ENCODE measurements around the gene RABGAP1L. TPM values are rescaled to one million over a fixed set of nuclear protein-coding genes. Genes with fewer than 3 reads are reported as not detected.

Gene RABGAP1L
- total RNA-seq, 4 donors from 2014 or later, result 39.9 to 77.4 (median 48.7) TPM

- TF ChIP-seq CTCF (IDR thresholded peaks at IDR 0.05; ENCODE audit: low read depth), result no peak
Observed at GRCh38 chr1:174734270-174734669, 575.0 kb downstream of the RABGAP1L start.

- TF ChIP-seq CTCF (IDR thresholded peaks at IDR 0.05; ENCODE audit: low read depth), result no peak
Observed at GRCh38 chr1:174736831-174737230, 577.5 kb downstream of the RABGAP1L start.

DNA sequence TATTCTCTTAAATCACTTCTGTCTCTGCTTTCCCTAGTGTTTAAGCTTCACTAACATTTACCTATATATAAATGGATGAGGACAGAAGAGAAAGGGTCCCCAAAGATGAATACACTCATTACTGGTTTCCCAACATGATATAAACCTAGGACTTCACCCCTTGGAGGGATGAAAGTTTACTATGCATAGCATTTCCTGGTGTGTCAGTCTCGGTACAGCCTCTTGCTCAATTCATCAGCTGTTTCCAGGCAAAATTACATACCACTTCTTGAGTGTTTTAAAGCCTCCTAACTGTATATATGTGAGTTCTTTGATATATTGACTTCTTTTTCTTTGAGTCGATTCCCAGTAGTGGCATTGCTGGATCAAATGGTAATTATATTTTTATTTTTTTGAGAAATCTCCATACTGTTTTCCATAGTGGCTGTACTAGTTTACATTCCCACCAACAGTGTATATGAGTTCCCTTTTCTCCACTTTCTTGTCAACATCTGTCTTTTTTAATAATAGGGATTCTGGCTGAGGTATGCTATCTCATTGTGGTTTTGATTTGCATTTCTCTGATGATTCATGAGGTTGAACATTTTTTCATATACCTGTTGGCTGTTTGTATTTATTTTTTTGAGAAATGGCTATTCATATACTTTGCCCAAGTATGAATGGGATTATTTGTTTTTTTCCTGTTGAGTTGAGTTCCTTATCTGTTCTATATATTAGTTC is 581.1 kb downstream of the RABGAP1L start:
- TF ChIP-seq CTCF (IDR thresholded peaks at IDR 0.05; ENCODE audit: low read depth), result no peak

- TF ChIP-seq CTCF (IDR thresholded peaks at IDR 0.05; ENCODE audit: low read depth), result no peak
Observed at GRCh38 chr1:174742805-174743653, 583.7 kb downstream of the RABGAP1L start.

DNA sequence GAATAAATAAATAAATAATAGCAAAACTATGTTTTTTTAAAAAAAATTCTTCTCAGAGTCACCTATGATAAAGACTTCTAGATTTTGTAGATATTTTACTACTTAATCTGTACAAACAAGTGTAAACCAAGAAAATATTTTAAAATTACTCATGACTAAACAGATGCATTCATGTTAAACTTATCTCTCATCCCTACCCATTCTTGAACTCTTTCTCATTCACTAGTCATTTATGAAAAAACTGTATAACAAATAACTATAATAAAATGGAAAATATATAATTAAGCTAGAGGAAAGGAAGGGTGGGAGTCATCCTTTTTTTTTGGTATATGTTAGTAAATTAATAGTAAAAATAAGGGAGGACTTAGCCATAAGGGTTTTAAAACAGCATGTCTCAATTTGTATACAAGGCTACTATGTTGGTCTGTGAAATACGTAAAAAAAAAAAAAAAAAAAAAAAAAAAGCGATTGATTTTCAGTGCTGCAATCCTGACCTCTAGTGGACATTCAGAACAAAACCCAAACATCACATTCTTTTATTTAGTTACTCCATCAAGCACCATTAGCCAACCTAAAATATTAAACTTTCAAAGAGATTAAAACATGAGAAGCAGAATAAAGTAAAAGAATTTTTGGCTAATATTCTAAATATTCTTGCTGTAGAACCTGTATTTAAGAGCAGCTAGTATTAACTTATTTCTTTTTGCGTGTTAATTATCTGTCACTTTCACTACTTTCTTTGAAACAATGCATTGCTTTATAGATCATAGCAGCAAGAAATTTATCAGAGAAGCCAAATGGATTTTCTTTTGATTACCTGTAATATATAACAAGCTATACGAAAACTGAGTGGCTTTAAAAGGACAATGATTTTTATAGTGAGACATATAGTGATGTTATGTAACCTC is 584.6 kb downstream of the RABGAP1L start:
- TF ChIP-seq CTCF (IDR thresholded peaks at IDR 0.05; ENCODE audit: low read depth), result no peak

- TF ChIP-seq CTCF (IDR thresholded peaks at IDR 0.05; ENCODE audit: low read depth), result no peak
Observed at GRCh38 chr1:174744886-174745285, 585.6 kb downstream of the RABGAP1L start.

Measured in subcutaneous adipose tissue (tissue), 4 donors.